Stimulated activated CD4-positive, alpha-beta T cell treated with anti-CD3 and anti-CD28 coated beads, TNF-alpha, amount 100 ng/mL, for 24 hours (primary cell): ENCODE results near the gene STIP1.

Source experiments
- DNase-seq, 3 experiments: peaks; one replicate each; pipeline ENCODE4 v3.0.0-alpha.2; 2020; ENCODE audit warnings: low read depth in 3 of 3

STIP1 gene

GRCh38 chr11:64222651-64223000 is 36.7 kb downstream of the STIP1 start:
- DNase-seq = no peak

- DNase-seq = no peak
These were observed 37.2 kb downstream of the STIP1 start for GRCh38 chr11:64223001-64223651.

- no peak for DNase-seq
These were observed 38.4 kb downstream of the STIP1 start for GRCh38 chr11:64224151-64224890.

GRCh38 chr11:64224891-64225607 is 39.1 kb downstream of the STIP1 start:
- DNase-seq = no peak

GRCh38 chr11:64225608-64226506 is 39.9 kb downstream of the STIP1 start, which contains the start of the genes NUDT22 and TRPT1:
Gene NUDT22 (plus strand): TSS chr11:64226274. CDS start chr11:64226653, 379 bp downstream.
Gene TRPT1 (minus strand): TSS chr11:64226186. CDS start chr11:64225860, 326 bp downstream.
- peak; percentile 86 to 96 (median 89) for DNase-seq

GRCh38 chr11:64226507-64227051 is 40.6 kb downstream of the STIP1 start:
- DNase-seq = peak in 1 of 3 experiments; percentile 72

- no peak for DNase-seq
These were observed 41.5 kb downstream of the STIP1 start for GRCh38 chr11:64227405-64227956.

GRCh38 chr11:64229090-64229743 is 43.2 kb downstream of the STIP1 start:
- no peak for DNase-seq

- DNase-seq = no peak
These were observed 43.8 kb downstream of the STIP1 start for GRCh38 chr11:64229744-64230170.

GRCh38 chr11:64230171-64230984 is 44.4 kb downstream of the STIP1 start, which contains the start of gene DNAJC4:
Gene DNAJC4 (plus strand): TSS chr11:64230548. CDS start chr11:64230855, 307 bp downstream.
- DNase-seq = peak; percentile 74 to 90 (median 75)

GRCh38 chr11:64230985-64231365 is 45.0 kb downstream of the STIP1 start:
- no peak for DNase-seq

- no peak for DNase-seq
These were observed 45.6 kb downstream of the STIP1 start for GRCh38 chr11:64231546-64231945.

- DNase-seq = no peak
These were observed 46.4 kb downstream of the STIP1 start for GRCh38 chr11:64232182-64232966.

GRCh38 chr11:64232967-64233315 is 47.0 kb downstream of the STIP1 start:
- no peak for DNase-seq

GRCh38 chr11:64233913-64234586 is 48.1 kb downstream of the STIP1 start, which contains the start of gene VEGFB:
Gene VEGFB (plus strand): TSS chr11:64234584. CDS start chr11:64234834, 250 bp downstream.
- peak in 2 of 3 experiments; percentile 29 to 72 for DNase-seq

GRCh38 chr11:64234647-64235379 is 48.8 kb downstream of the STIP1 start:
- peak in 1 of 3 experiments; percentile 52 for DNase-seq
